ENCODE measurements around the gene FLACC1. TPM values are rescaled to one million over a fixed set of nuclear protein-coding genes. Genes with fewer than 3 reads are reported as not detected.

Gene FLACC1
- total and polyA plus RNA-seq, 4 donors, result 0.09 to 7.1 (median 1.1) TPM

DNA sequence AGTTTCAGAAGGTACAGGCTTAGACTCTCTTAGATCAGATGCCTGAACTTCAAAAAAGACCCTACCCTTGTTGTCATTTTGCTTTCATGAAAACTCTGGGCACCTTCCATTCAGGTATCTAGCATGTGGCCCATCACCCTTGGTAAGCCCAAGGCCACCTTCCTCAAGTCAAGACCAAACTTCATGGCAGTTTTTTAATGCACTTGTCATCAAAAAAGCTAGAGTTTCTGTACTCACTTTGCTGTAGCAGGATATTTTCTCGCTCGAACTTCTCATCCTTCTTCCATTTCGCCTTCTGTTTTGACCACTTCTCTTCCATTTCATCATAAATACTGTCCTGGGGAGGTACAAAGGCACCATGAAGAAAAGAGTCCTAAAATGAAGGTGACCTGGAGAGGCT, 48.2 kb downstream of the FLACC1 start:
- Histone ChIP-seq H3K27ac (ENCODE audit: low read depth in 1 of 2, low read length in 2 of 2) (no peak overlapping the region), H3K9me3 (ENCODE audit: control insufficient read depth in 4 of 4, low read length in 3 of 4) (no peaks in the 10 kb centered on the region)
- WGBS, result 98% methylated on average over 3 of the region's 3 CpGs

GRCh38 chr2:201307876-201308275, 49.3 kb downstream of the FLACC1 start:
- no peak overlapping the region for H3K27ac ChIP-seq (ENCODE audit: low read depth in 1 of 2, low read length in 2 of 2)
- no peaks in the 10 kb centered on the region for H3K4me1 ChIP-seq (ENCODE audit: control insufficient read depth in 4 of 4, insufficient read depth in 4 of 4, low read length in 3 of 4)
- H3K9ac ChIP-seq (ENCODE audit: low read depth in 1 of 2, low read length in 2 of 2), result no peak overlapping the region
- no peaks in the 10 kb centered on the region for H3K9me3 ChIP-seq (ENCODE audit: control insufficient read depth in 4 of 4, low read length in 3 of 4)
- WGBS, result 92% methylated on average over 3 of the region's 3 CpGs
- no peaks in the 10 kb centered on the region for H3K27me3 ChIP-seq (ENCODE audit: control insufficient read depth in 4 of 4, insufficient read depth in 4 of 4, low read length in 3 of 4)
- H3K36me3 ChIP-seq (ENCODE audit: control insufficient read depth in 4 of 4, insufficient read depth in 3 of 4, low read depth in 1 of 4, low read length in 3 of 4), result peaks cover 0 to 3% (median under 1%) of the 10 kb centered on the region in 4 donors
- DNase-seq (ENCODE audit: low spot score), result no peak
- no peak overlapping the region for H3K4me3 ChIP-seq (ENCODE audit: low read depth in 1 of 3, low read length in 3 of 3)
- TF ChIP-seq YY1 (IDR thresholded peaks at IDR 0.05) (no peak), FOXA1 (IDR thresholded peaks at IDR 0.05) (no peak), HNF4G (IDR thresholded peaks at IDR 0.05) (no peak), FOXA2 (IDR thresholded peaks at IDR 0.05) (no peak), RXRA (IDR thresholded peaks at IDR 0.05) (no peak), ZBTB33 (IDR thresholded peaks at IDR 0.05) (no peak), SP1 (IDR thresholded peaks at IDR 0.05) (no peak), RAD21 (IDR thresholded peaks at IDR 0.05) (no peak), TAF1 (conservative IDR thresholded peaks at IDR 0.05) (no peak), JUND (IDR thresholded peaks at IDR 0.05) (no peak)
- TF ChIP-seq, protein P1, sequence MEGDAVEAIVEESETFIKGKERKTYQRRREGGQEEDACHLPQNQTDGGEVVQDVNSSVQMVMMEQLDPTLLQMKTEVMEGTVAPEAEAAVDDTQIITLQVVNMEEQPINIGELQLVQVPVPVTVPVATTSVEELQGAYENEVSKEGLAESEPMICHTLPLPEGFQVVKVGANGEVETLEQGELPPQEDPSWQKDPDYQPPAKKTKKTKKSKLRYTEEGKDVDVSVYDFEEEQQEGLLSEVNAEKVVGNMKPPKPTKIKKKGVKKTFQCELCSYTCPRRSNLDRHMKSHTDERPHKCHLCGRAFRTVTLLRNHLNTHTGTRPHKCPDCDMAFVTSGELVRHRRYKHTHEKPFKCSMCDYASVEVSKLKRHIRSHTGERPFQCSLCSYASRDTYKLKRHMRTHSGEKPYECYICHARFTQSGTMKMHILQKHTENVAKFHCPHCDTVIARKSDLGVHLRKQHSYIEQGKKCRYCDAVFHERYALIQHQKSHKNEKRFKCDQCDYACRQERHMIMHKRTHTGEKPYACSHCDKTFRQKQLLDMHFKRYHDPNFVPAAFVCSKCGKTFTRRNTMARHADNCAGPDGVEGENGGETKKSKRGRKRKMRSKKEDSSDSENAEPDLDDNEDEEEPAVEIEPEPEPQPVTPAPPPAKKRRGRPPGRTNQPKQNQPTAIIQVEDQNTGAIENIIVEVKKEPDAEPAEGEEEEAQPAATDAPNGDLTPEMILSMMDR (IDR thresholded peaks at IDR 0.05; ENCODE audit: low read depth, low read length, missing input control), result no peak

More for the DNA sequence above, 48.2 kb downstream of the FLACC1 start:
- no peak for DNase-seq (ENCODE audit: low spot score)
- no peaks in the 10 kb centered on the region for H3K4me1 ChIP-seq (ENCODE audit: control insufficient read depth in 4 of 4, insufficient read depth in 4 of 4, low read length in 3 of 4)
- no peak overlapping the region for H3K9ac ChIP-seq (ENCODE audit: low read depth in 1 of 2, low read length in 2 of 2)
- H3K36me3 ChIP-seq (ENCODE audit: control insufficient read depth in 4 of 4, insufficient read depth in 3 of 4, low read depth in 1 of 4, low read length in 3 of 4), result peaks cover 0 to 3% (median under 1%) of the 10 kb centered on the region in 4 donors
- TF ChIP-seq, protein P2, sequence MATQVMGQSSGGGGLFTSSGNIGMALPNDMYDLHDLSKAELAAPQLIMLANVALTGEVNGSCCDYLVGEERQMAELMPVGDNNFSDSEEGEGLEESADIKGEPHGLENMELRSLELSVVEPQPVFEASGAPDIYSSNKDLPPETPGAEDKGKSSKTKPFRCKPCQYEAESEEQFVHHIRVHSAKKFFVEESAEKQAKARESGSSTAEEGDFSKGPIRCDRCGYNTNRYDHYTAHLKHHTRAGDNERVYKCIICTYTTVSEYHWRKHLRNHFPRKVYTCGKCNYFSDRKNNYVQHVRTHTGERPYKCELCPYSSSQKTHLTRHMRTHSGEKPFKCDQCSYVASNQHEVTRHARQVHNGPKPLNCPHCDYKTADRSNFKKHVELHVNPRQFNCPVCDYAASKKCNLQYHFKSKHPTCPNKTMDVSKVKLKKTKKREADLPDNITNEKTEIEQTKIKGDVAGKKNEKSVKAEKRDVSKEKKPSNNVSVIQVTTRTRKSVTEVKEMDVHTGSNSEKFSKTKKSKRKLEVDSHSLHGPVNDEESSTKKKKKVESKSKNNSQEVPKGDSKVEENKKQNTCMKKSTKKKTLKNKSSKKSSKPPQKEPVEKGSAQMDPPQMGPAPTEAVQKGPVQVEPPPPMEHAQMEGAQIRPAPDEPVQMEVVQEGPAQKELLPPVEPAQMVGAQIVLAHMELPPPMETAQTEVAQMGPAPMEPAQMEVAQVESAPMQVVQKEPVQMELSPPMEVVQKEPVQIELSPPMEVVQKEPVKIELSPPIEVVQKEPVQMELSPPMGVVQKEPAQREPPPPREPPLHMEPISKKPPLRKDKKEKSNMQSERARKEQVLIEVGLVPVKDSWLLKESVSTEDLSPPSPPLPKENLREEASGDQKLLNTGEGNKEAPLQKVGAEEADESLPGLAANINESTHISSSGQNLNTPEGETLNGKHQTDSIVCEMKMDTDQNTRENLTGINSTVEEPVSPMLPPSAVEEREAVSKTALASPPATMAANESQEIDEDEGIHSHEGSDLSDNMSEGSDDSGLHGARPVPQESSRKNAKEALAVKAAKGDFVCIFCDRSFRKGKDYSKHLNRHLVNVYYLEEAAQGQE (IDR thresholded peaks at IDR 0.05), result no peak
- no peak for TF ChIP-seq HNF4A (conservative IDR thresholded peaks at IDR 0.05)
- no peak for TF ChIP-seq GABPA (IDR thresholded peaks at IDR 0.05 in 1 of 2, conservative IDR thresholded peaks at IDR 0.05 in 1 of 2)
- TF ChIP-seq, protein P3, sequence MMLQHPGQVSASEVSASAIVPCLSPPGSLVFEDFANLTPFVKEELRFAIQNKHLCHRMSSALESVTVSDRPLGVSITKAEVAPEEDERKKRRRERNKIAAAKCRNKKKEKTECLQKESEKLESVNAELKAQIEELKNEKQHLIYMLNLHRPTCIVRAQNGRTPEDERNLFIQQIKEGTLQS (IDR thresholded peaks at IDR 0.05), result no peak
- TF ChIP-seq EGR1 (IDR thresholded peaks at IDR 0.05; ENCODE audit: low read depth in 2 of 2), result no peak
- TF ChIP-seq MAX (IDR thresholded peaks at IDR 0.05), result no peak
- no peak for TF ChIP-seq SP1 (IDR thresholded peaks at IDR 0.05)
- TF ChIP-seq NR2F2 (IDR thresholded peaks at IDR 0.05), result no peak
- no peak for TF ChIP-seq YY1 (IDR thresholded peaks at IDR 0.05)
- TF ChIP-seq JUND (IDR thresholded peaks at IDR 0.05), result no peak
- TF ChIP-seq RXRA (IDR thresholded peaks at IDR 0.05), result no peak
- no peak for TF ChIP-seq TAF1 (conservative IDR thresholded peaks at IDR 0.05)
- no peak for TF ChIP-seq FOXA2 (IDR thresholded peaks at IDR 0.05)
- TF ChIP-seq ZBTB33 (IDR thresholded peaks at IDR 0.05), result no peak
- no peak for TF ChIP-seq RAD21 (IDR thresholded peaks at IDR 0.05)
- TF ChIP-seq FOXA1 (IDR thresholded peaks at IDR 0.05), result no peak
- no peaks in the 10 kb centered on the region for H3K27me3 ChIP-seq (ENCODE audit: control insufficient read depth in 4 of 4, insufficient read depth in 4 of 4, low read length in 3 of 4)
- no peak overlapping the region for H3K4me3 ChIP-seq (ENCODE audit: low read depth in 1 of 3, low read length in 3 of 3)
